Activated CD8-positive, alpha-beta T cell treated with anti-CD3 and anti-CD28 coated beads, Interleukin-2, amount 10 ng/mL, durations not matched to agents 7 days and 5 days (primary cell): ENCODE measurements around the gene CXCL12. TPM values are rescaled to one million over a fixed set of nuclear protein-coding genes. Genes with fewer than 3 reads are reported as not detected.

ENCODE experiments used
- ATAC-seq: fragments of 150-1000 bp; cut with Tn5 transposase; one replicate; pipeline ENCODE4 v1.10.0; 2021; ENCODE audit warnings: moderate library complexity
- CTCF ChIA-PET: fragments of 350-600 bp; sonication (Branson Sonifier 250); formaldehyde crosslinking; loops from one replicate; lab custom pipeline; 2021; ENCODE audit warnings: antibody characterized with exemption; lab: Charles Lee
- POLR2A ChIA-PET: fragments of 350-600 bp; sonication (Branson Sonifier 250); formaldehyde crosslinking; loops from one replicate; lab custom pipeline; 2021; ENCODE audit warnings: antibody characterized with exemption; lab: Charles Lee
- DNase-seq: peaks from one replicate; pipeline ENCODE4 v3.0.0-alpha.2; 2020
- H3K27ac Mint-ChIP-seq: one replicate; pipeline ENCODE4 v1.8.0; 2021; ENCODE audit warnings: mild to moderate bottlenecking, mixed read lengths
- H3K27me3 Mint-ChIP-seq: one replicate; pipeline ENCODE4 v1.8.0; 2021; ENCODE audit warnings: low read depth, mixed read lengths
- H3K36me3 Mint-ChIP-seq: one replicate; pipeline ENCODE4 v1.8.0; 2021; ENCODE audit warnings: low read depth, mixed read lengths
- H3K4me1 Mint-ChIP-seq: one replicate; pipeline ENCODE4 v1.8.0; 2021; ENCODE audit warnings: low read depth, mixed read lengths
- H3K4me3 Mint-ChIP-seq: one replicate; pipeline ENCODE4 v1.8.0; 2021; ENCODE audit warnings: mild to moderate bottlenecking, mixed read lengths
- H3K9me3 Mint-ChIP-seq: one replicate; pipeline ENCODE4 v1.8.0; 2022; ENCODE audit warnings: mixed read lengths; ENCODE audit not compliant: insufficient read depth
- total RNA-seq, 2 experiments: library from RNA; stranded (reverse); gene quantifications; one replicate each; pipeline ENCODE4 v1.2.3, GENCODE V29; 2021

Gene CXCL12
- total RNA-seq, 2 experiments from 2014 or later: not detected

DNA sequence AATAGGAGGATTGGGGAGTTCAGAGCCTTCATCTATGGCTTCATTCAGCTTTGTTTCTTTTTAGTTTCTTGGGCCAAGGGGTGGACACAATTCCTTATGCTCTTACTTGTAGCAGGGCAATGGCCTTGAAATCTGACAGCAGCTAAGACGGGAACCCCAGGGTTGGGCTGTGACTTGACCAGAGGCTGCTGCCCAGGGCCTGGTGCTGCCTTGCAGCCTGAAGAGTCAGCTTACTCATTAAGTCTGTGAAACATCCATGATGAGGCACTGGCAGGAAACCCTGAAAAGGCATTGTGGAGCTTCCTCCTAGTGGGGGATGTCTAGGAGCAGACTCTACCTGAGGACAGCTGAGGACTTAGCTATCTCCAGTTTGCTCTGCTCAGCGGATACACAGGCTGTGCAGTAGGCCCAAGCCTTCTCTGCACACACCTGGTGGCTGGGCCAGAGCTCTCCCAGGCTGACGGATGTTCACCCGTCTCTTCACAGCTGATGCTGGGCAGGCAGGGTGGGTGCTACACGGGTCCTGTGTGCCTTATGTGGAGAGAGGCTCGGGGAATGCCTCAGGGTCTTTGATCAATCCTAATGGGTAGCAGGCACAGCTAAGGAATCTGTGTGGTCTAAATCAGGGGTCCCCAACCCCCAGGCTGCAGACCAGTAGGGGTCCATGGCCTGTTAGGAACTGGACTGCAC lies 17.8 kb downstream of the CXCL12 start:
- DNase-seq: no peak
- POLR2A ChIA-PET: no interaction called here
- Mint-ChIP-seq H3K27ac (no peak overlapping the region), H3K4me3 (no peak overlapping the region), H3K4me1 (no peaks in the 10 kb centered on the region), H3K9me3 (no peaks in the 10 kb centered on the region), H3K36me3 (no peaks in the 10 kb centered on the region), H3K27me3 (no peaks in the 10 kb centered on the region)
- CTCF ChIA-PET: interaction anchor here (1.2 kb wide), 1 partner anchor 490 kb away, joined by 3 read pairs; no protein-coding TSS in a partner anchor
- no peak for ATAC-seq

DNA sequence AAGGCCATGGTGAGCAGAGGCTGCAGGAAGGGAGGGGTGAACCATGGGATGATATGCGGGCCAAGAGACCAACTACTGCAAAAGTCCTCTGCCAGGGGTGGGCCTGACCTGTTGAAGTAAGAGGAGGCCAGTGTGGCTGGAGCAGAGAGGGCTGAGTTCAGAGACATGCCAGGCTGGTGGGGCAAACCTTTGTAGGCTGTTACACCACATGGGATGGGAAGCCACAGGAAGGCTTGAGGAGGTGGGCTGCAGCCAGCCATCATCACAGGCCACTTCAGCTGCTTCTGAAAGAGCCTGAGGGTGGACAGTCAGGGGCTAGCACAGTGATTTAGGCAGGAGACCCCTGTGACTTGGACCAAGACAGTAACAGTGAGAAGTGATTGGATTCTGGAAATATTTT lies 20.3 kb downstream of the CXCL12 start:
- Mint-ChIP-seq H3K9me3 (no peaks in the 10 kb centered on the region), H3K36me3 (no peaks in the 10 kb centered on the region), H3K4me3 (no peak overlapping the region), H3K27ac (no peak overlapping the region), H3K27me3 (no peaks in the 10 kb centered on the region), H3K4me1 (no peaks in the 10 kb centered on the region)
- no peak for ATAC-seq
- ChIA-PET POLR2A (no interaction called here), CTCF (no interaction called here)
- DNase-seq: no peak

DNA sequence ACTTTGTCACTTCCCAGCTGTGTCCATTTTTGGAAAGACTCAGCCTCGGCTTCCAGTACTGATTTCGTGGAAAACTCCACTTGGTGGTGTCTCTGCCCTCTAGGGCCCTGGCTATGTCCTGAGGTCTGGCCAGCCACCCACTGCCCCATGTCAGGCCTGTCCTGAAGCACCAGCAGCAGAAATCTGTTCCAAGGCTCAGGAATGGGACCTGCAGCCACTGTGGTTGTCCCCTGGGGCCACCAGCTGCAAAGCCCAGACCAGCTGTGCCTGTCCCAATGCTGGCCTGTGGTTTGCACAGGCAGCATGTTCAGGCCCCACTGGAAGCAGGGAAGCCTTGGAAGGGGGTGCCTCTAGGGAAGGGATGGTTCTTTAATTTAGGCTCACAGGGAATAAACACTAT lies 21.2 kb downstream of the CXCL12 start:
- no peaks in the 10 kb centered on the region for H3K9me3 Mint-ChIP-seq
- H3K27me3 Mint-ChIP-seq: no peaks in the 10 kb centered on the region
- no peak overlapping the region for H3K4me3 Mint-ChIP-seq
- no peaks in the 10 kb centered on the region for H3K4me1 Mint-ChIP-seq
- ChIA-PET POLR2A (no interaction called here), CTCF (no interaction called here)
- H3K27ac Mint-ChIP-seq: no peak overlapping the region
- DNase-seq: no peak
- ATAC-seq: no peak
- H3K36me3 Mint-ChIP-seq: no peaks in the 10 kb centered on the region

DNA sequence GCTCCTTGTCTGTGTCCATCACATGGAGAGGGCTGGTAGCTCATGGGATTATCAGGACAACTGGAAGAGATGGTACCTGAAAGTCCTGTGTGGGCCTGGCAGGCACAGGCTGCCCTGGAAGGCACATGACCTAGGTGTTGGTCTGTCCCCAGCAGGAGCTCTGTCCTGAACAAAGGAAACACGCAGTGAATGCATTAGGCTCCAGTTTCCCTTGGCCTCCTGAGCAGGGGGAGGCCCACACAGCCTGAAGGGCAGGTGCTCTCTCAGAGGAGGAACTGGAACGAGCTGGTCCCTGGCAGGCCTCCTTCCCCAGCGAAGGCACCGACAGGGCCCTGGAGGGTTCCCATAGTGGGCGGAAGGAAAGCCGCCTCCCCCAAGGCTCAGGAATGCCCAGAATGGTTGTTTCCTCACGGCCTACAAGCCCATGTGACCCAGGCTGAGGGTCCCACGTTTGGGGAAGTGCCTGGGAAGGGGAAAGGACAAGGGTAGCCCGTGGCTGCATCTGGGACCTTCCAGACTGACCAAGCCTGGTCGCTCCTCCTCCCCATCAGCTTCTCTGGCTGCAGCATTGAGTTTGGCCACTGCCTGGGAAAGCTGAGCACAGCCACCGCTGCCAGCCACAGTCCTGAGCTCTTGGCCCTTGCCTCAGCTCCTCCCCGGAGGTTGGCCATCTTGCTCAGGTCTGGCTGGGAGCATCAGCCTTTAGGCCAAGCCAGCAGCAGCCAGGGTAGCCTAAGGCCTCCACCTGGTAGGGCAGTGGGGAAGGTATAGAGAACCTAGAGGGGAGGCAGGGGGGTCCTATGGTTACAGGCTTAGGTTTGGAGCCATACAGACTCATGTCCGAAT lies 21.8 kb downstream of the CXCL12 start:
- CTCF ChIA-PET: interaction anchor here (0.5 kb wide), 1 partner anchor 505 kb away, joined by 3 read pairs; no protein-coding TSS in a partner anchor
- H3K27ac Mint-ChIP-seq: no peak overlapping the region
- ATAC-seq (no peak), DNase-seq (no peak)
- H3K4me1 Mint-ChIP-seq: no peaks in the 10 kb centered on the region
- H3K9me3 Mint-ChIP-seq: no peaks in the 10 kb centered on the region
- no peaks in the 10 kb centered on the region for H3K27me3 Mint-ChIP-seq
- no peaks in the 10 kb centered on the region for H3K36me3 Mint-ChIP-seq
- POLR2A ChIA-PET: no interaction called here
- H3K4me3 Mint-ChIP-seq: no peak overlapping the region

DNA sequence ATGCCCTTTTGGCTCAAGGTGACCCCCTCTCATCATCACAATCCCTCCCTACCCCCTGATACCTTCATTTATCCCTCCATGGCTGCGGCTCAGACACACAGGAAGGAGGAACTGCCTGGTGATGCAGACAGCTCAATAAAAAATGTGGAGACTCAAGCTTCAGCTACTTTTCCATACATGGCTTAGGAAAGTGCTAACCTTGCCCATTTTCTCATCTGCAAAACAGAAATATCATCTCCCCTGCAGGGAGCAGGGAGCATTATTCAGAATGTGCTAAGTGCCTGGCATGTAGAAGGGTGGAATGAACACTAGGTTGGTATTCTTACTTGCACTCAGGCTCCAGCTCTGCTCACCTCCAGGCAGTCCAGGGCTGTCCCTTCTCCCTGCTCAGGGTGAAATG lies 23.8 kb downstream of the CXCL12 start:
- DNase-seq (no peak), ATAC-seq (no peak)
- H3K4me1 Mint-ChIP-seq: no peaks in the 10 kb centered on the region
- no peaks in the 10 kb centered on the region for H3K36me3 Mint-ChIP-seq
- no peak overlapping the region for H3K27ac Mint-ChIP-seq
- no peak overlapping the region for H3K4me3 Mint-ChIP-seq
- POLR2A ChIA-PET: no interaction called here
- no peaks in the 10 kb centered on the region for H3K27me3 Mint-ChIP-seq
- CTCF ChIA-PET: no interaction called here
- no peaks in the 10 kb centered on the region for H3K9me3 Mint-ChIP-seq

DNA sequence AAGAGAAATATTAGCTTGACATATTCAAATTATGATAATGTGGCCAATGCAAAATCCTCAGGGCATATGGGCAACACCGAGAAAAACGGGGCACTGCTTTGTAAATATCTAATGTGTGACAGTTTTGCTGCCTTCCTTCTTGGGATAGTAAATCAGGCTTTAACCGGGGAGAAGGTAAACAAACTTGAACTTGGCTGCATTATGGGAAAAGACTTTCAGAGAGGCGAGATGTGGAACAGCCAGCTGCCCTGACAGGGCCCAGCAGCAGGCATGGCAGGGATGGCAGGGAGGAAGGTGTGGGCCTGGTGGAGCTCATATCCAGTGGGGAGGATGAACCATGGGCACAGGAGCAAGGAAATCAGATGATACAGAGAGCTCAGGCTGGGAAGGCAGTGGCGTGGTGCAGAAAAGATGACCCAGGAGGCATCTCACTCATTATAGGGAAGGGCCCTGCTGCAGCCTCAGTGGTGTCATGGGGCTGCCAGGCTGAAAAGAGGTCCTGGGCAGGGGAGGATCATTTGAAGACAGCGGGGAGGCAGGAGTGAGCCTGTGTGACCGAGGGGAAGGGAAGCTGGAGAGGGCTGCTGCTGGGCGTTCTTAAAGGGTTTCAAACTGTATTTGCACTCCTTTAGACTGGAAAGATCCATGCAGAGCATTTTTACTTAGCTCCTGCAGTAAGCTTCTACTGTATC lies 26.7 kb downstream of the CXCL12 start:
- H3K27ac Mint-ChIP-seq: no peak overlapping the region
- no peaks in the 10 kb centered on the region for H3K36me3 Mint-ChIP-seq
- no peaks in the 10 kb centered on the region for H3K9me3 Mint-ChIP-seq
- CTCF ChIA-PET: interaction anchor here (1.5 kb wide), 1 partner anchor 669 kb away, joined by 3 read pairs; no protein-coding TSS in a partner anchor
- ATAC-seq: no peak
- POLR2A ChIA-PET: no interaction called here
- no peaks in the 10 kb centered on the region for H3K27me3 Mint-ChIP-seq
- no peaks in the 10 kb centered on the region for H3K4me1 Mint-ChIP-seq
- DNase-seq: no peak
- no peak overlapping the region for H3K4me3 Mint-ChIP-seq

DNA sequence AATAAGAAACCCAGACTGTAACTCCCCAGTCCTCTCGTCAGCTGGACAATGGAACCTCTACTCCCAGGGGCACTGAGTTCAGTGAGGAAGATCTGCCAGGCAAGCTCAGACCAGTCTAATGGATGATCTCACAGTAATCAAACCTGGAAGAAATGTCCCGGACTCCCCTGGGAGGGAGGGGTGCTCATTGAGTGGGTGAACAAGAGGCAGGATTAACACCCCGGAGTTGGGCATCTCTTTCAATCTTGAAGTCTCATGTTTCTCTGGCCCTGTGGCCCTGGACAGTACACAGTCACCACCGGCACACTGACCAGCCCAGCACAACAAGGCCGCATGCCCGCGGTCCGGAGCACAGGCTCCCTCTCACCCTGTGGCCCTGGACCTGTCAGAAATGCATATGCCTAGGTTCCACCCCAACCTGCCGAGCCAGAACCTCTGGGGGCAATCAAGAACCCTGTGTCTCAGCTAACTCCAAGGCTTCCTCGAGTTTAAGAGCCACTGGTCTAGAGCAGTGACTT lies 27.8 kb downstream of the CXCL12 start:
- Mint-ChIP-seq H3K36me3 (no peaks in the 10 kb centered on the region), H3K9me3 (no peaks in the 10 kb centered on the region), H3K4me3 (no peak overlapping the region), H3K27ac (no peak overlapping the region), H3K4me1 (no peaks in the 10 kb centered on the region), H3K27me3 (peaks cover under 1% of the 10 kb centered on the region)
- no peak for DNase-seq
- ATAC-seq: no peak
- POLR2A ChIA-PET: no interaction called here
- CTCF ChIA-PET: no interaction called here

DNA sequence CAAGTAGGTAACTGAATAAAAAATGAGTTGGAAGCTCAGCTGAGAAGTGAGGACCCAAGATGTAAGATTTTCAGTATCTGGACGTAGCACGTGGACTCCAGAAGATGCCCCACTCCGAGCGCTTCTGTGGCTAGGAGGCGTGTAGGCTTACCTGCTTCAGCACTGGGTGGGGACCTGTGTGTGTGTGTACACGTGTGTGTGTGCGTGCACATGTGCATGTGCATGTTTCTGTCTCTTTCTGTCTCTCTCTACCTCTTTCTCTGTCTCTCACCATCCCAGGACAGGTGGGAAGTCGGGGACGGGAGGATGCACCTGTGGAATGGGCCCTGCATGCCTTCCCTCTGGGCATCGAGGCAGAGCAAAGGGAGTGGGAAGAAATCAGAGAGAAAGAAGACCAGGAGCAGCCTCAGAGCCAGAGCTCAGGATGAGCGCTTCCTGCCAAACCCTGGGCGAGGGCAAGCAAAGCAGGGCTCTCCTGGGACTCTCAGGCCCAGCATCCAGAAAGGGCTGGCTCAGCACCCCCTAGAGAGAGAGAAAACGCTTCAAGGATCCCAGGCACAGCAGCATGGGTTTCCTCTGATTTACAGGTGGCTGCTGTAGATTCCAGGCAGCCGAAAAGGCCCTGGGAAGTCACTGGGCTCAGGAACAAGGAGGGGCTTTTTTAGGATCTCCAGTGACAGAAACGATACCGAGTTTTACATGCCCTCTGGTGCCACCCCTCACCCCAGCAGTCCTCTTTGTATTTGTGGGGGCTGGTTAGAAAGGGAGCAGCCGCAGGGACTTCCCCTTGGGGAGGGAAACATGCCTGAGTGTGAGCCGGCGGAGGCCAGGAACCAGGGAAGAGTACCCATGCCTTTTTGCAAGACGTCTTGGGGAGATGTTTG lies 28.5 kb downstream of the CXCL12 start:
- Mint-ChIP-seq H3K36me3 (no peaks in the 10 kb centered on the region), H3K27me3 (peaks cover 2% of the 10 kb centered on the region), H3K9me3 (no peaks in the 10 kb centered on the region), H3K4me1 (no peaks in the 10 kb centered on the region), H3K4me3 (no peak overlapping the region), H3K27ac (no peak overlapping the region)
- POLR2A ChIA-PET: no interaction called here
- CTCF ChIA-PET: no interaction called here
- no peak for DNase-seq
- ATAC-seq: no peak

DNA sequence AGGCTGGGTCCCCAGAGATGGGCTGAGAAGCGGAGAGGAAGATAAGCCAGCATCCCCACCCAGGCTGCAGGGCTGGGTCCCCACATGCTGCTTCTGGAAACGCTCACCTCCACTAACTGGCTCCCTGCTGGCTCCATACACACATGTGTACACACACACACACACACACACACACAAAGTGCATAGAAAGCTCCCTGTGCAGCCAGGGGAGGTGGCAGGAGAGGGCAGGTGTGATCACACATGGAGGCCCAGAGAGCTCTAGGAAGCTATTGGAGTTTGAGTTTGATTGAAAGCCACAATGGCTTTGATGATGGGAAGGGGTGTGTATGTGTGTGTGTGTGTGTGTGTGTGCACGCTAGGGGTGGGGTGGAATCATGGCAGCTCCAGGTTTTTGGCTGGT lies 29.3 kb downstream of the CXCL12 start:
- ChIA-PET CTCF (no interaction called here), POLR2A (no interaction called here)
- Mint-ChIP-seq H3K4me1 (no peaks in the 10 kb centered on the region), H3K9me3 (no peaks in the 10 kb centered on the region), H3K27ac (no peak overlapping the region), H3K4me3 (no peak overlapping the region), H3K27me3 (peaks cover 2% of the 10 kb centered on the region), H3K36me3 (no peaks in the 10 kb centered on the region)
- ATAC-seq: no peak
- no peak for DNase-seq

DNA sequence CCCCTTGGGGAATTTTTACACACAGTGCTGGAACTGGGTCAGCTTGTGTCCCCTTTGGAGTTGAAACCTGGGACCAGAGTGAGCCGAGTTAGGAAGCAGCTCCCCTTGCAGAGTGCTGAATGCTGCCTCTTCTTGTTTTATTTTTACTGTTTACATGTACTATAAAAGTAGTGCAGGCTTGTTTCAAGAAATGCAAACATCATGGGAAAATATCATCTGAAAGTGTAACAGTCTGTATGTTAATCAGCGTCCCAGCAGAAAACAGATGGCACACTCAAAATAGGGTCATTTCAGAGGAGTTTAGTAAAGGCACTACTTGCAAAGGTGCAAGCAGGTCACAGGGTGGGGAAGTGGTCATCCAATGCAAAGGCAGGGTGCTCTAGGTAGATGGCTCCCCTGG lies 30.1 kb downstream of the CXCL12 start:
- ChIA-PET CTCF (no interaction called here), POLR2A (interaction anchor here (0.6 kb wide), 1 partner anchor 353 kb away, joined by 3 read pairs; no protein-coding TSS in a partner anchor)
- Mint-ChIP-seq H3K27me3 (peaks cover 2% of the 10 kb centered on the region), H3K27ac (no peak overlapping the region), H3K4me1 (no peaks in the 10 kb centered on the region), H3K36me3 (no peaks in the 10 kb centered on the region), H3K4me3 (no peak overlapping the region), H3K9me3 (no peaks in the 10 kb centered on the region)
- no peak for DNase-seq
- ATAC-seq: no peak

DNA sequence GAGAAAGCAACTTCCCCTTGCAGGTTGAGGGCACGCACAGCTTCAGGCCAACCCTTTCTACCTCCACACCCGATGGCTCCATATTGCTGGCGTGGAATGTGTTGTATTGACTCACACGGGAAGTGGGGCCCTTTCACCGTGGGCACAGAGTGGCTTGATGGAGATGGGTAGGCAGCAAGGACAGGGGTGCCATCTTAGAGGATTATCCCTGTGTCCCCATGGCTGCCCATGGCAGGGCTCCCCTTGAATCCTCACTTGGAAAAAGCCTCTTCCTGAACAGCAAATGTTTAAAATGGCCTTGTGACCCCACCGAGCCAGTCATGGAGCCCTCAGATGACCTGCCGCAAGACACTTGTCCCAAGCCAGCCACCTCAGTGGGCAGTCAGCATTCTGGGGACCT lies 31.2 kb downstream of the CXCL12 start:
- ATAC-seq: no peak
- no peak overlapping the region for H3K27ac Mint-ChIP-seq

More for the DNA sequence above, 31.2 kb downstream of the CXCL12 start:
- CTCF ChIA-PET: no interaction called here
- no peaks in the 10 kb centered on the region for H3K9me3 Mint-ChIP-seq
- POLR2A ChIA-PET: no interaction called here
- H3K27me3 Mint-ChIP-seq: peaks cover 2% of the 10 kb centered on the region
- H3K36me3 Mint-ChIP-seq: no peaks in the 10 kb centered on the region
- DNase-seq: no peak
- H3K4me1 Mint-ChIP-seq: no peaks in the 10 kb centered on the region
- H3K4me3 Mint-ChIP-seq: no peak overlapping the region
